ENCODE measurements around the gene VASH2. TPM values are rescaled to one million over a fixed set of nuclear protein-coding genes. Genes with fewer than 3 reads are reported as not detected.

Gene VASH2
- total RNA-seq, 1 experiment from 2014 or later = 303 TPM

- Mint-ChIP-seq H3K9me3 (peaks cover 26% of the 10 kb centered on the region), H3K27me3 (ENCODE audit: low read depth) (peaks cover 28% of the 10 kb centered on the region), H3K4me3 (no peak overlapping the region), H3K27ac (no peak overlapping the region), H3K4me1 (no peaks in the 10 kb centered on the region), H3K36me3 (0 out of 2 replicates have a peak, but pooled peaks cover 3% of the 10 kb centered on the region)
- POLR2A ChIA-PET = no interaction called here
- CTCF ChIA-PET = no interaction called here
- ATAC-seq = no peak
- DNase-seq (ENCODE audit: low spot score) = no peak
- TF ChIP-seq SMAD4 (CRISPR knock-in tag; IDR thresholded peaks at IDR 0.05) = no peak
Observed at GRCh38 chr1:213032651-213033050, 82.3 kb downstream of the VASH2 start.

GRCh38 chr1:213034713-213035112 lies 84.4 kb downstream of the VASH2 start:
- DNase-seq (ENCODE audit: low spot score) = no peak
- 0 out of 2 replicates have a peak, but pooled peaks cover 3% of the 10 kb centered on the region for H3K36me3 Mint-ChIP-seq
- no peak overlapping the region for H3K4me3 Mint-ChIP-seq
- CTCF ChIA-PET = no interaction called here
- H3K27me3 Mint-ChIP-seq (ENCODE audit: low read depth) = peaks cover 16% of the 10 kb centered on the region
- TF ChIP-seq E2F4 (CRISPR knock-in tag; IDR thresholded peaks at IDR 0.05; ENCODE audit: borderline replicate concordance, low read depth) (no peak), PREB (CRISPR knock-in tag; IDR thresholded peaks at IDR 0.05; ENCODE audit: borderline replicate concordance) (no peak), ERG (CRISPR knock-in tag; IDR thresholded peaks at IDR 0.05) (no peak), ZNF416 (CRISPR knock-in tag; IDR thresholded peaks at IDR 0.05) (no peak), USF2 (CRISPR knock-in tag; IDR thresholded peaks at IDR 0.05) (no peak), MXD4 (CRISPR knock-in tag; IDR thresholded peaks at IDR 0.05; ENCODE audit: borderline replicate concordance) (no peak), TEAD1 (CRISPR knock-in tag; IDR thresholded peaks at IDR 0.05) (no peak), ELF4 (CRISPR knock-in tag; IDR thresholded peaks at IDR 0.05; ENCODE audit: low read depth) (no peak), ZNF396 (CRISPR knock-in tag; IDR thresholded peaks at IDR 0.05; ENCODE audit: borderline replicate concordance) (no peak), SOX15 (CRISPR knock-in tag; IDR thresholded peaks at IDR 0.05) (no peak), AFF4 (CRISPR knock-in tag; IDR thresholded peaks at IDR 0.05; ENCODE audit: borderline replicate concordance) (no peak), ZNF425 (CRISPR knock-in tag; conservative IDR thresholded peaks at IDR 0.05) (no peak), FOXJ3 (CRISPR knock-in tag; IDR thresholded peaks at IDR 0.05; ENCODE audit: borderline replicate concordance) (no peak)
- TF ChIP-seq, protein P1, sequence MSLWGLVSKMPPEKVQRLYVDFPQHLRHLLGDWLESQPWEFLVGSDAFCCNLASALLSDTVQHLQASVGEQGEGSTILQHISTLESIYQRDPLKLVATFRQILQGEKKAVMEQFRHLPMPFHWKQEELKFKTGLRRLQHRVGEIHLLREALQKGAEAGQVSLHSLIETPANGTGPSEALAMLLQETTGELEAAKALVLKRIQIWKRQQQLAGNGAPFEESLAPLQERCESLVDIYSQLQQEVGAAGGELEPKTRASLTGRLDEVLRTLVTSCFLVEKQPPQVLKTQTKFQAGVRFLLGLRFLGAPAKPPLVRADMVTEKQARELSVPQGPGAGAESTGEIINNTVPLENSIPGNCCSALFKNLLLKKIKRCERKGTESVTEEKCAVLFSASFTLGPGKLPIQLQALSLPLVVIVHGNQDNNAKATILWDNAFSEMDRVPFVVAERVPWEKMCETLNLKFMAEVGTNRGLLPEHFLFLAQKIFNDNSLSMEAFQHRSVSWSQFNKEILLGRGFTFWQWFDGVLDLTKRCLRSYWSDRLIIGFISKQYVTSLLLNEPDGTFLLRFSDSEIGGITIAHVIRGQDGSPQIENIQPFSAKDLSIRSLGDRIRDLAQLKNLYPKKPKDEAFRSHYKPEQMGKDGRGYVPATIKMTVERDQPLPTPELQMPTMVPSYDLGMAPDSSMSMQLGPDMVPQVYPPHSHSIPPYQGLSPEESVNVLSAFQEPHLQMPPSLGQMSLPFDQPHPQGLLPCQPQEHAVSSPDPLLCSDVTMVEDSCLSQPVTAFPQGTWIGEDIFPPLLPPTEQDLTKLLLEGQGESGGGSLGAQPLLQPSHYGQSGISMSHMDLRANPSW (CRISPR knock-in tag; conservative IDR thresholded peaks at IDR 0.05; ENCODE audit: low read depth) = no peak
- TF ChIP-seq, protein P2, sequence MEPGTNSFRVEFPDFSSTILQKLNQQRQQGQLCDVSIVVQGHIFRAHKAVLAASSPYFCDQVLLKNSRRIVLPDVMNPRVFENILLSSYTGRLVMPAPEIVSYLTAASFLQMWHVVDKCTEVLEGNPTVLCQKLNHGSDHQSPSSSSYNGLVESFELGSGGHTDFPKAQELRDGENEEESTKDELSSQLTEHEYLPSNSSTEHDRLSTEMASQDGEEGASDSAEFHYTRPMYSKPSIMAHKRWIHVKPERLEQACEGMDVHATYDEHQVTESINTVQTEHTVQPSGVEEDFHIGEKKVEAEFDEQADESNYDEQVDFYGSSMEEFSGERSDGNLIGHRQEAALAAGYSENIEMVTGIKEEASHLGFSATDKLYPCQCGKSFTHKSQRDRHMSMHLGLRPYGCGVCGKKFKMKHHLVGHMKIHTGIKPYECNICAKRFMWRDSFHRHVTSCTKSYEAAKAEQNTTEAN (CRISPR knock-in tag; IDR thresholded peaks at IDR 0.05) = no peak
- peaks cover 27% of the 10 kb centered on the region for H3K9me3 Mint-ChIP-seq
- POLR2A ChIA-PET = no interaction called here
- no peak for ATAC-seq
- H3K27ac Mint-ChIP-seq = no peak overlapping the region
- no peaks in the 10 kb centered on the region for H3K4me1 Mint-ChIP-seq

Measured in WTC11 (cell line).